ENCODE results near the gene AUTS2.

DNA sequence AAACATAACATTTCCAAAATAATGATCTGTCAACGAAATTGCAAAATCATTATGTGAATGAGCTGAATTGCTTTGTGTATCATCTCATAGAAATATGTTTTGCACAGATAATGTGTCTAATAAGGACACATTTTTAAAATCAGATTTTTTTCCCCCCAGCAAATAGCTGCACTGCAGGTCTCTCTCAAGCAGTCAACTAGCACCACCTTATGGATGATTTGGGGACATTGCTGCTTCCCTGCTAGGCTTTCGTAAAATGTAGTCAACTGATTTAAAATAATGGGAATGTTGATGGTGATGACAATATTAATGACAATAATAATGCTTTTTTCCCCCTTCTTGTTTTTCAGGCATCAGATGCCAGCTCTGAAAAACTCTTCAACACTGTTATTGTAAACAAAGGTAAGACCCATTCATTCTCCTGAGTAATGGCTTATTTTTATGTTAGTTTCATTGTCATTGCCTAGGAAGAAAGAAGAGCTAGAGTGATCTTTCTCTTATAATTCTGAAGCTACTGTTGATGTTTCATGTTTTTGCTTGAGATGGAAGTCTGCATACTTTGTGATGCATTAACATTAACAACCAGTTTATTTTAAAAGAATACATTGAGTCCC lies 1100.1 kb downstream of the AUTS2 start:
- TF ChIP-seq, protein P1, sequence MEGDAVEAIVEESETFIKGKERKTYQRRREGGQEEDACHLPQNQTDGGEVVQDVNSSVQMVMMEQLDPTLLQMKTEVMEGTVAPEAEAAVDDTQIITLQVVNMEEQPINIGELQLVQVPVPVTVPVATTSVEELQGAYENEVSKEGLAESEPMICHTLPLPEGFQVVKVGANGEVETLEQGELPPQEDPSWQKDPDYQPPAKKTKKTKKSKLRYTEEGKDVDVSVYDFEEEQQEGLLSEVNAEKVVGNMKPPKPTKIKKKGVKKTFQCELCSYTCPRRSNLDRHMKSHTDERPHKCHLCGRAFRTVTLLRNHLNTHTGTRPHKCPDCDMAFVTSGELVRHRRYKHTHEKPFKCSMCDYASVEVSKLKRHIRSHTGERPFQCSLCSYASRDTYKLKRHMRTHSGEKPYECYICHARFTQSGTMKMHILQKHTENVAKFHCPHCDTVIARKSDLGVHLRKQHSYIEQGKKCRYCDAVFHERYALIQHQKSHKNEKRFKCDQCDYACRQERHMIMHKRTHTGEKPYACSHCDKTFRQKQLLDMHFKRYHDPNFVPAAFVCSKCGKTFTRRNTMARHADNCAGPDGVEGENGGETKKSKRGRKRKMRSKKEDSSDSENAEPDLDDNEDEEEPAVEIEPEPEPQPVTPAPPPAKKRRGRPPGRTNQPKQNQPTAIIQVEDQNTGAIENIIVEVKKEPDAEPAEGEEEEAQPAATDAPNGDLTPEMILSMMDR (conservative IDR thresholded peaks at IDR 0.05 in 1 of 2, IDR thresholded peaks at IDR 0.05 in 1 of 2; ENCODE audit: low read depth in 1 of 2, low read length in 2 of 2), result peak; percentile 91 to 93
- no peak for TF ChIP-seq EZH2 (IDR thresholded peaks at IDR 0.05; ENCODE audit: low read length, missing control alignments)
